Activated B cell treated with CpG ODN at 0.5 μM for 24 hours (primary cell): ENCODE measurements around the gene HGFAC. TPM values are rescaled to one million over a fixed set of nuclear protein-coding genes. Genes with fewer than 3 reads are reported as not detected.

Source experiments
- ATAC-seq: fragments of 200-7000 bp; cut with Tn5 transposase; one replicate; pipeline ENCODE4 v1.10.0; 2021; ENCODE audit warnings: low read depth, mild to moderate bottlenecking, moderate library complexity
- CTCF ChIA-PET: fragments of 350-600 bp; sonication (Branson Sonifier 250); formaldehyde crosslinking; loops from one replicate; lab custom pipeline; 2021; ENCODE audit warnings: antibody characterized with exemption; lab: Charles Lee
- POLR2A ChIA-PET: fragments of 350-600 bp; sonication (Branson Sonifier 250); formaldehyde crosslinking; loops from one replicate; lab custom pipeline; 2021; ENCODE audit warnings: antibody characterized with exemption; lab: Charles Lee
- DNase-seq: peaks from one replicate; pipeline ENCODE4 v3.0.0; 2022
- H3K27ac Mint-ChIP-seq: one replicate; pipeline ENCODE4 v1.8.0; 2020; ENCODE audit warnings: mixed read lengths
- H3K27me3 Mint-ChIP-seq: one replicate; pipeline ENCODE4 v1.8.0; 2021; ENCODE audit warnings: mixed read lengths
- H3K36me3 Mint-ChIP-seq: one replicate; pipeline ENCODE4 v1.8.0; 2021; ENCODE audit warnings: low read depth, mixed read lengths
- H3K4me1 Mint-ChIP-seq: one replicate; pipeline ENCODE4 v1.8.0; 2021; ENCODE audit warnings: mixed read lengths
- H3K4me3 Mint-ChIP-seq: one replicate; pipeline ENCODE4 v1.8.0; 2020; ENCODE audit warnings: mild to moderate bottlenecking, mixed read lengths
- H3K9me3 Mint-ChIP-seq: one replicate; pipeline ENCODE4 v1.8.0; 2020; ENCODE audit warnings: mixed read lengths
- intact Hi-C: fragments of 100-400 bp; cut with micrococcal nuclease; formaldehyde crosslinking; loops from one replicate; pipeline ENCODE4 v1.15.1; 2024
- total RNA-seq: library from RNA; stranded (reverse); gene quantifications from 2 replicates; pipeline ENCODE4 v1.2.3, GENCODE V29; 2022
- TF ChIP-seq, protein P1 (sequence below): fragments of 200-600 bp; IDR thresholded peaks from one replicate; pipeline ENCODE4 v1.8.0; 2022; ENCODE audit warnings: antibody characterized with exemption, mild to moderate bottlenecking

The HGFAC gene
- total RNA-seq, 1 donor from 2014 or later = not detected

DNA sequence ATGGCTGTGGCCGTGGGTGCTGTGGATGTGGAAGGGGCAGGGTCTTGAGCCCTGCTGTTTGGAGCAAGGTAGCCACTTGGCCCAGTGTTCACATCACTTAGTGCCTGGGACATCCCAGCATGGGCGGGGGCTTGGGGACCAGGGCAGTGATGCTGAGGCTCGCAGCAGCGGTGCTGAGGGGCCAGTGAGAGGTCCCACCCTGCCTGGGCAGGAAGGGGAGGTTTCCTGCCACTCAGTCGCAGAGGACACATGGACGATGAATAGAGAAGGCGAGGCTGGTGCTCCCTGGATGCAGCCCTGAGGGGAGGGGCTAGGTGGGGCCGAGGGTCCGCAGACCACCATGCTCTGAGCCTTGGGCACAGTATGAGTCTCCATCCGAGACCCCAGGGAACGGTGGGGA lies 47.1 kb downstream of the HGFAC start:
- intact Hi-C loops = loop anchor here (10.0 kb wide), 2 partner anchors 444 to 1904 kb away; no protein-coding TSS in a partner anchor
- ChIA-PET POLR2A (no interaction called here), CTCF (no interaction called here)
- H3K36me3 Mint-ChIP-seq = peaks cover 18% of the 10 kb centered on the region
- TF ChIP-seq, protein P1, sequence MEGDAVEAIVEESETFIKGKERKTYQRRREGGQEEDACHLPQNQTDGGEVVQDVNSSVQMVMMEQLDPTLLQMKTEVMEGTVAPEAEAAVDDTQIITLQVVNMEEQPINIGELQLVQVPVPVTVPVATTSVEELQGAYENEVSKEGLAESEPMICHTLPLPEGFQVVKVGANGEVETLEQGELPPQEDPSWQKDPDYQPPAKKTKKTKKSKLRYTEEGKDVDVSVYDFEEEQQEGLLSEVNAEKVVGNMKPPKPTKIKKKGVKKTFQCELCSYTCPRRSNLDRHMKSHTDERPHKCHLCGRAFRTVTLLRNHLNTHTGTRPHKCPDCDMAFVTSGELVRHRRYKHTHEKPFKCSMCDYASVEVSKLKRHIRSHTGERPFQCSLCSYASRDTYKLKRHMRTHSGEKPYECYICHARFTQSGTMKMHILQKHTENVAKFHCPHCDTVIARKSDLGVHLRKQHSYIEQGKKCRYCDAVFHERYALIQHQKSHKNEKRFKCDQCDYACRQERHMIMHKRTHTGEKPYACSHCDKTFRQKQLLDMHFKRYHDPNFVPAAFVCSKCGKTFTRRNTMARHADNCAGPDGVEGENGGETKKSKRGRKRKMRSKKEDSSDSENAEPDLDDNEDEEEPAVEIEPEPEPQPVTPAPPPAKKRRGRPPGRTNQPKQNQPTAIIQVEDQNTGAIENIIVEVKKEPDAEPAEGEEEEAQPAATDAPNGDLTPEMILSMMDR = no peak
- H3K27ac Mint-ChIP-seq = no peak overlapping the region
- ATAC-seq (no peak), DNase-seq (no peak)
- no peaks in the 10 kb centered on the region for H3K9me3 Mint-ChIP-seq
- no peak overlapping the region for H3K4me3 Mint-ChIP-seq
- H3K27me3 Mint-ChIP-seq = no peaks in the 10 kb centered on the region
- peaks cover 48% of the 10 kb centered on the region for H3K4me1 Mint-ChIP-seq

DNA sequence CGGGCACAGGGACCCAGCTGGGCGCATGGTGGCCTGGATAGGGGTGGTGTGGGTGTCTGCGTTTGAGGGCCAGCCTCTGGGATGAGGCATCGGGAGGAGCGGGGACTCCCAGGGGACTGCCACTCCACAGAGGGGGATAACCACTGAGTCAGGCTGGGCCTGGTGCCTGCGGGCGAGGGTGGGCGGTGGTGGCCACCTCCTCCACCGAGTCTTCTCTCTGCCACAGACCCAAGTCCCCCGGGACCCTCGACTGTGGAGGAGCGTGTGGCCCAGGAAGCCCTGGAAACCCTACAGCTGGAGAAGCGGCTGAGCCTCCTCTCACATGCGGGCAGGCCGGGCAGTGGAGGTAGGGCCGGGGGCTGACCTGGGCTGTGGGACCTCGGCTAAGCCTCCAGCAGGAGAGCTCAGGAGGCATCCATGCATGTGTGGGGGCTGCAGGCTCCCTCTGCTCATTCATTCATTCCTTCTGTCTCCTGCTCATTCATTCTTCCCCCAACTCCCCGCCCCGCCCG lies 47.7 kb downstream of the HGFAC start:
- POLR2A ChIA-PET = no interaction called here
- CTCF ChIA-PET = no interaction called here
- DNase-seq (no peak), ATAC-seq (no peak)
- peaks cover 18% of the 10 kb centered on the region for H3K36me3 Mint-ChIP-seq
- H3K4me3 Mint-ChIP-seq = no peak overlapping the region
- H3K9me3 Mint-ChIP-seq = no peaks in the 10 kb centered on the region
- no peaks in the 10 kb centered on the region for H3K27me3 Mint-ChIP-seq
- peaks cover 42% of the 10 kb centered on the region for H3K4me1 Mint-ChIP-seq
- TF ChIP-seq, protein P1 = no peak
- peak overlapping the region; percentile 18 for H3K27ac Mint-ChIP-seq
- intact Hi-C loops = loop anchor here (10.0 kb wide), 2 partner anchors 445 to 1905 kb away; no protein-coding TSS in a partner anchor

DNA sequence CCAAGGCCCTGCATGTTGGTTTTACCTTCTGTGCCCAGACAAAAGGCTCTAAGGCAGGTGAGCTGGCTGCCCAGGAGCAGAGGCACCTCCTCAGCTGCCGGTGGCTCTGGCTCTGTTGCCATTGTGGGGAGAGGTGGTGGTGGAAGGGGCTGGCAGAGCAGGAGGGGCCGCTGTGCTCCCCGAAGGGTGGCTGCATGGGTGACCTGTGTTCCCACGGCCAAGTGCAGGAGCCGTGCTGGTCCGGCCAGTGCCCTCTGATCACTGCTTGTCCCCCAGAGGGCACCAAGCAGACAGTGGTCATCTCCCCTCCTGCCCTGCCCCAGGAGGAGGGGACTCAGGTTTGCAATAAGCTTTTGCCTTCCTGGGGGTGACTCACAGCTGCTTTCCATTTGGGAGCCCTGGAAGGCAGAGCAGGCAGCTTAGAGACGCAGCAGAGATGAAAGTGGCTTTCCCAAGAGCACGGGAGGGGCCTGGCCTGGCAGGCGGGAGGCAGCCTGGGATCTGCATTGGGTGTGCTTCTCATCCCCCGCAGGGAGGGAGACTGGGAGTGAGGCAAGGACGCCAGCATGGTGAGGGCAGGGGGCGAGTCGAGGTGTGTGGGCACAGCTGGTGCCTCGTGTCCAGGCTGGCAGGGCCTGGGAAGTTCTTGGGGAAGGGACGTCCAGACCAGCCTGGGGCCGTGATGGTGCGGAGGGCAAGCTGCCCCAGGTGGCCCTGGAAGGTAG lies 50.1 kb downstream of the HGFAC start:
- POLR2A ChIA-PET = no interaction called here

DNA sequence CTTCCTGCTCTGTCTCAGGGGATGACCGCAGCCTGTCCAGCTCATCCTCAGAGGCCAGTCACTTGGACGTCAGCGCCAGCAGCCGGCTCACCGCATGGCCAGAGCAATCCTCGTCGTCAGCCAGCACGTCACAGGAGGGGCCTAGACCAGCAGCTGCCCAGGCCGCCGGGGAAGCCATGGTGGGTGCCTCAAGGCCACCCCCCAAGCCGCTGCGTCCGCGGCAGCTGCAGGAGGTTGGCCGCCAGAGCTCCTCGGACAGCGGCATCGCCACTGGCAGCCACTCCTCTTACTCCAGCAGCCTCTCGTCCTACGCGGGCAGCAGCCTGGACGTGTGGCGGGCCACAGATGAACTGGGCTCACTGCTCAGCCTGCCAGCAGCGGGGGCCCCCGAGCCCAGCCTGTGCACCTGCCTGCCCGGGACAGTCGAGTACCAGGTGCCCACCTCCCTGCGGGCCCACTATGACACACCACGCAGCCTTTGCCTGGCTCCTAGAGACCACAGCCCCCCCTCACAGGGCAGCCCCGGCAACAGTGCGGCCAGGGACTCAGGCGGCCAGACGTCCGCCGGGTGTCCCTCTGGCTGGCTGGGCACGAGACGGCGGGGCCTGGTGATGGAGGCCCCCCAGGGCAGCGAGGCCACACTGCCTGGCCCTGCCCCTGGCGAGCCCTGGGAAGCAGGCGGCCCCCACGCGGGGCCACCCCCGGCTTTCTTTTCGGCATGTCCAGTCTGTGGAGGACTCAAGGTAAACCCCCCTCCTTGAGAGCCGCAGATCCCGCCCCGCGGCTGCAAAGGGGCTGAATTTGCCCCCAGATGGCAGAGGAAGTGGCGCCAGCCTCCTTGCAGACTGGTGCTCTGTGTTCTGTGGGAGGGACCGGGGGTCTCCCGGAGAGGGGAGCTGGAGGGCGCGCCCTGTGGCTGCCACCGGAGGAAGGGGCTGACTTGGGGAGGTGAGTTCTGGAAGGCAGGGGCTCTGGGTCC lies 51.3 kb downstream of the HGFAC start:
- CTCF ChIA-PET = no interaction called here
- POLR2A ChIA-PET = no interaction called here
- intact Hi-C loops = no loop called here
- H3K4me3 Mint-ChIP-seq = no peak overlapping the region
- DNase-seq (no peak), ATAC-seq (no peak)
- TF ChIP-seq, protein P1 = no peak
- H3K36me3 Mint-ChIP-seq = peaks cover 18% of the 10 kb centered on the region
- H3K4me1 Mint-ChIP-seq = peaks cover 14% of the 10 kb centered on the region
- no peak overlapping the region for H3K27ac Mint-ChIP-seq
- H3K27me3 Mint-ChIP-seq = no peaks in the 10 kb centered on the region
- no peaks in the 10 kb centered on the region for H3K9me3 Mint-ChIP-seq

More for the DNA sequence above, 50.1 kb downstream of the HGFAC start:
- no peak for DNase-seq
- TF ChIP-seq, protein P1 = no peak
- Mint-ChIP-seq H3K9me3 (no peaks in the 10 kb centered on the region), H3K27me3 (no peaks in the 10 kb centered on the region), H3K4me1 (peaks cover 25% of the 10 kb centered on the region), H3K4me3 (no peak overlapping the region), H3K36me3 (peaks cover 18% of the 10 kb centered on the region), H3K27ac (no peak overlapping the region)
- intact Hi-C loops = no loop called here
- ATAC-seq = no peak
- CTCF ChIA-PET = no interaction called here
